Caco-2 (cell line): Measurements from ENCODE around the gene NDUFS3. TPM values are rescaled to one million over a fixed set of nuclear protein-coding genes. Genes with fewer than 3 reads are reported as not detected.

ENCODE experiments used
- BruUV-seq: library from RNA; stranded (reverse); fragments of 400-500 nt; replicated peaks from 2 replicates; lab custom pipeline; 2021; lab: Mats Ljungman, UMichigan
- CTCF ChIA-PET: fragments of 300-600 bp; sonication (Branson Sonifier 250); formaldehyde crosslinking; loops from one replicate; lab custom pipeline; 2022; ENCODE audit warnings: antibody characterized with exemption; lab: Charles Lee
- POLR2A ChIA-PET: fragments of 300-600 bp; sonication (Branson Sonifier 250); formaldehyde crosslinking; loops from one replicate; lab custom pipeline; 2022; ENCODE audit warnings: antibody characterized with exemption; lab: Charles Lee
- DNase-seq, 2 experiments: peaks; one replicate each; pipeline versions ENCODE4 v3.0.0 to v3.0.0-alpha.2; 2020 to 2022
- H3K27me3 ChIP-seq: replicated peaks from 2 replicates; pipeline ENCODE4 v1.6.0; 2011; ENCODE audit warnings: low read length; ENCODE audit not compliant: control insufficient read depth, insufficient read depth
- H3K36me3 ChIP-seq: 2 replicates; pipeline ENCODE4 v1.5.1; 2011; ENCODE audit warnings: low read length; ENCODE audit not compliant: control insufficient read depth, insufficient read depth
- H3K4me1 ChIP-seq: fragments of 250-450 bp; sonication (Bioruptor Pico); 2 replicates; pipeline ENCODE4 v1.5.1; 2020; ENCODE audit warnings: mild to moderate bottlenecking
- H3K4me3 ChIP-seq: 2 replicates; pipeline ENCODE4 v1.5.1; 2011; ENCODE audit warnings: low read depth, mild to moderate bottlenecking, control low read depth, low read length
- H3K9me3 ChIP-seq: fragments of 250-450 bp; sonication (Bioruptor Pico); 2 replicates; pipeline ENCODE4 v1.5.1; 2020; ENCODE audit warnings: mild to moderate bottlenecking, moderate library complexity
- H3K27ac Mint-ChIP-seq: one replicate; pipeline ENCODE4 v1.8.0; 2022; ENCODE audit warnings: mixed read lengths; ENCODE audit not compliant: unreplicated experiment
- H3K27me3 Mint-ChIP-seq: one replicate; pipeline ENCODE4 v1.8.0; 2022; ENCODE audit warnings: mixed read lengths; ENCODE audit not compliant: insufficient read depth, unreplicated experiment
- H3K36me3 Mint-ChIP-seq: one replicate; pipeline ENCODE4 v1.8.0; 2022; ENCODE audit warnings: mild to moderate bottlenecking, mixed read lengths; ENCODE audit not compliant: insufficient read depth, unreplicated experiment
- H3K4me1 Mint-ChIP-seq: one replicate; pipeline ENCODE4 v1.8.0; 2022; ENCODE audit warnings: low read depth, mixed read lengths; ENCODE audit not compliant: unreplicated experiment
- H3K4me3 Mint-ChIP-seq: one replicate; pipeline ENCODE4 v1.8.0; 2022; ENCODE audit warnings: mild to moderate bottlenecking, moderate library complexity, mixed read lengths; ENCODE audit not compliant: unreplicated experiment
- H3K9me3 Mint-ChIP-seq: one replicate; pipeline ENCODE4 v1.8.0; 2022; ENCODE audit warnings: mixed read lengths; ENCODE audit not compliant: unreplicated experiment
- CTCF ChIP-seq, 2 experiments: fragments of 200-600 bp in 1 of 2; IDR thresholded peaks; 1 replicate in 1 of 2; 2 replicates in 1 of 2; pipeline versions ENCODE4 v1.5.1 to v1.8.0; 2011 to 2022; ENCODE audit warnings: antibody characterized with exemption in 1 of 2, control low read depth in 1 of 2, inconsistent platforms in 1 of 2, low read depth in 1 of 2, low read length in 1 of 2, mild to moderate bottlenecking in 1 of 2, moderate library complexity in 1 of 2; ENCODE audit not compliant: insufficient read depth in 1 of 2, severe bottlenecking in 1 of 2, unreplicated experiment in 1 of 2
- intact Hi-C: fragments of 100-400 bp; cut with micrococcal nuclease; formaldehyde crosslinking; loops from one replicate; pipeline ENCODE4 v1.10.0; 2022; ENCODE audit not compliant: unreplicated experiment
- total RNA-seq: library from RNA; stranded (reverse); gene quantifications from 2 replicates; pipeline ENCODE4 v1.2.3, GENCODE V29; 2022

Gene NDUFS3
- total RNA-seq, 1 experiment from 2014 or later: 185 TPM

GRCh38 chr11:47606731-47607130, 27.9 kb downstream of the NDUFS3 start:
- Mint-ChIP-seq H3K4me3 (no peak overlapping the region), H3K9me3 (no peaks in the 10 kb centered on the region), H3K36me3 (peaks cover 15% of the 10 kb centered on the region), H3K27ac (no peak overlapping the region), H3K27me3 (no peaks in the 10 kb centered on the region), H3K4me1 (no peaks in the 10 kb centered on the region)
- intact Hi-C loops: no loop called here
- ChIA-PET POLR2A (no interaction called here), CTCF (no interaction called here)
- Histone ChIP-seq H3K4me3 (no peak overlapping the region), H3K36me3 (no peaks in the 10 kb centered on the region; the same call in 1 of the 2 replicates), H3K27me3 (no peaks in the 10 kb centered on the region), H3K9me3 (no peaks in the 10 kb centered on the region), H3K4me1 (no peaks in the 10 kb centered on the region)
- BruUV-seq: no TSS peak
- TF ChIP-seq CTCF (IDR thresholded peaks at IDR 0.05; ENCODE audit: insufficient read depth in 1 of 2, low read depth in 1 of 2, low read length in 1 of 2, severe bottlenecking in 1 of 2, unreplicated experiment in 1 of 2): no peak
- DNase-seq: no peak

- BruUV-seq: no TSS peak
- no peaks in the 10 kb centered on the region for H3K9me3 Mint-ChIP-seq
- ChIA-PET CTCF (no interaction called here), POLR2A (no interaction called here)
- peak in 1 of 2 experiments; percentile 22 for DNase-seq
- no peaks in the 10 kb centered on the region for H3K27me3 Mint-ChIP-seq
- H3K4me3 Mint-ChIP-seq: no peak overlapping the region
- no peaks in the 10 kb centered on the region for H3K9me3 ChIP-seq
- no peaks in the 10 kb centered on the region; the same call in 1 of the 2 replicates for H3K36me3 ChIP-seq
- no peaks in the 10 kb centered on the region for H3K4me1 ChIP-seq
- intact Hi-C loops: no loop called here
- no peaks in the 10 kb centered on the region for H3K4me1 Mint-ChIP-seq
- H3K27me3 ChIP-seq: no peaks in the 10 kb centered on the region
- TF ChIP-seq CTCF (IDR thresholded peaks at IDR 0.05; ENCODE audit: insufficient read depth in 1 of 2, low read depth in 1 of 2, low read length in 1 of 2, severe bottlenecking in 1 of 2, unreplicated experiment in 1 of 2): no peak
- H3K36me3 Mint-ChIP-seq: peaks cover 15% of the 10 kb centered on the region
- H3K27ac Mint-ChIP-seq: no peak overlapping the region
- H3K4me3 ChIP-seq: no peak overlapping the region
These were observed 28.5 kb downstream of the NDUFS3 start for GRCh38 chr11:47607380-47607779.

- no peak for DNase-seq
- ChIA-PET CTCF (no interaction called here), POLR2A (interaction anchor here (0.6 kb wide), 1 partner anchor 102 kb away, joined by 7 read pairs; no protein-coding TSS in a partner anchor)
- Mint-ChIP-seq H3K4me3 (no peak overlapping the region), H3K27ac (no peak overlapping the region), H3K27me3 (no peaks in the 10 kb centered on the region), H3K4me1 (no peaks in the 10 kb centered on the region), H3K9me3 (no peaks in the 10 kb centered on the region), H3K36me3 (peaks cover 15% of the 10 kb centered on the region)
- no TSS peak for BruUV-seq
- Histone ChIP-seq H3K4me1 (no peaks in the 10 kb centered on the region), H3K27me3 (no peaks in the 10 kb centered on the region), H3K4me3 (no peak overlapping the region), H3K9me3 (no peaks in the 10 kb centered on the region), H3K36me3 (no peaks in the 10 kb centered on the region; the same call in 1 of the 2 replicates)
- no peak for TF ChIP-seq CTCF (IDR thresholded peaks at IDR 0.05; ENCODE audit: insufficient read depth in 1 of 2, low read depth in 1 of 2, low read length in 1 of 2, severe bottlenecking in 1 of 2, unreplicated experiment in 1 of 2)
- intact Hi-C loops: loop anchor here (10.0 kb wide), 1 partner anchor 245 kb away; no protein-coding TSS in a partner anchor
These were observed 30.8 kb downstream of the NDUFS3 start for GRCh38 chr11:47609675-47610074.
